GM21717 (cell line): ENCODE measurements around the gene SLC9A7.
A peak's percentile ranks its signal among the peaks of the same experiment; 100 is the strongest.

Experiments used
- ATAC-seq: cut with Tn5 transposase; IDR thresholded peaks from one replicate; pipeline ENCODE4 v1.9.1; 2021; ENCODE audit warnings: mild to moderate bottlenecking, moderate library complexity; ENCODE audit not compliant: unreplicated experiment

The SLC9A7 gene

GRCh38 chrX:46653482-46653881, 105.4 kb downstream of the SLC9A7 start:
- ATAC-seq: no peak

GRCh38 chrX:46649421-46650260, 109.3 kb downstream of the SLC9A7 start:
- no peak for ATAC-seq

- no peak for ATAC-seq
These were observed 110.3 kb downstream of the SLC9A7 start for GRCh38 chrX:46648660-46649059.

GRCh38 chrX:46647251-46647650, 111.7 kb downstream of the SLC9A7 start:
- no peak for ATAC-seq

- ATAC-seq: no peak
These were observed 113.3 kb downstream of the SLC9A7 start for GRCh38 chrX:46645614-46646013.

GRCh38 chrX:46643636-46644035, 115.3 kb downstream of the SLC9A7 start:
- no peak for ATAC-seq

GRCh38 chrX:46642145-46642544, 116.8 kb downstream of the SLC9A7 start:
- no peak for ATAC-seq

GRCh38 chrX:46637938-46638337, 121.0 kb downstream of the SLC9A7 start:
- peak; percentile 65 for ATAC-seq

GRCh38 chrX:46636223-46636622, 122.7 kb downstream of the SLC9A7 start:
- ATAC-seq: no peak

- no peak for ATAC-seq
These were observed 123.7 kb downstream of the SLC9A7 start for GRCh38 chrX:46635186-46635585.

GRCh38 chrX:46634577-46634976, 124.3 kb downstream of the SLC9A7 start:
- ATAC-seq: peak; percentile 46

GRCh38 chrX:46630141-46630540, 128.8 kb downstream of the SLC9A7 start:
- ATAC-seq: no peak

- ATAC-seq: peak; percentile 87
These were observed 130.2 kb downstream of the SLC9A7 start for GRCh38 chrX:46628460-46629371.

GRCh38 chrX:46627711-46628419, 131.1 kb downstream of the SLC9A7 start:
- peak; percentile 7 for ATAC-seq

GRCh38 chrX:46627062-46627461, 131.9 kb downstream of the SLC9A7 start:
- no peak for ATAC-seq

GRCh38 chrX:46626566-46626965, 132.4 kb downstream of the SLC9A7 start:
- ATAC-seq: no peak

GRCh38 chrX:46624090-46624786, 134.7 kb downstream of the SLC9A7 start:
- ATAC-seq: no peak

- no peak for ATAC-seq
These were observed 137.3 kb downstream of the SLC9A7 start for GRCh38 chrX:46621572-46621971.

- no peak for ATAC-seq
These were observed 138.4 kb downstream of the SLC9A7 start for GRCh38 chrX:46620505-46620904.

GRCh38 chrX:46618947-46619346, 140.0 kb downstream of the SLC9A7 start:
- no peak for ATAC-seq

GRCh38 chrX:46617906-46618305, 141.0 kb downstream of the SLC9A7 start:
- ATAC-seq: no peak
